Keratinocyte (primary cell): ENCODE results near the gene TEX101.

ENCODE experiments used
- CTCF ChIP-seq, 3 experiments: IDR thresholded peaks in 1 of 3; conservative IDR thresholded peaks in 1 of 3; optimal IDR thresholded peaks in 1 of 3; 2 replicates in 2 of 3; 3 replicates in 1 of 3; pipeline versions ENCODE3 to v1.5.1; 2011; ENCODE audit warnings: low read length in 3 of 3, mild to moderate bottlenecking in 3 of 3, moderate library complexity in 2 of 3, control low read depth in 1 of 3, inconsistent platforms in 1 of 3; ENCODE audit not compliant: insufficient read depth in 2 of 3; ENCODE audit errors: extremely low read depth in 1 of 3
- EZH2 ChIP-seq: IDR thresholded peaks from one replicate; pipeline ENCODE4 v1.6.1; 2012; ENCODE audit warnings: inconsistent platforms, mild to moderate bottlenecking, low read length, moderate library complexity

- TF ChIP-seq CTCF (optimal IDR thresholded peaks at IDR 0.05 in 1 of 3, IDR thresholded peaks at IDR 0.05 in 1 of 3, conservative IDR thresholded peaks at IDR 0.05 in 1 of 3; ENCODE audit: extremely low read depth in 1 of 3, insufficient read depth in 2 of 3, low read length in 3 of 3) (no peak), EZH2 (no peak)
Measured at GRCh38 chr19:43460362-43461016, 45.8 kb downstream of the TEX101 start.
